Anterior cingulate cortex (tissue), 58 donors: ENCODE results near the gene IL4R.
"Not testable (repeated sequence)": the region's sequence is repeated elsewhere in the genome, so short reads cannot be mapped to it uniquely, and the experiment has no call there.

ENCODE experiments used
- DNase-seq, 58 donors: peaks; one replicate each; lab custom pipeline; 2025; lab: John Stamatoyannopoulos, UW

The IL4R gene

GRCh38 chr16:27398894-27399853 is 85.4 kb downstream of the IL4R start:
- no peak for DNase-seq

- no peak for DNase-seq
Measured at GRCh38 chr16:27399969-27400368, 86.2 kb downstream of the IL4R start.

GRCh38 chr16:27400751-27401620 is 87.2 kb downstream of the IL4R start:
- no peak for DNase-seq

- DNase-seq, result peak in 8 of 58 donors; percentile 2 to 25 (median 6)
Measured at GRCh38 chr16:27401768-27402568, 88.2 kb downstream of the IL4R start, which contains the start of gene IL21R. IL21R (plus strand) TSS chr16:27402174; CDS start chr16:27430072, 27,898 bp downstream.

- DNase-seq, result no peak
Measured at GRCh38 chr16:27402569-27402963, 88.8 kb downstream of the IL4R start.

- no peak for DNase-seq
Measured at GRCh38 chr16:27402964-27403600, 89.3 kb downstream of the IL4R start.

- no peak for DNase-seq
Measured at GRCh38 chr16:27403601-27403992, 89.8 kb downstream of the IL4R start.

- no peak for DNase-seq
Measured at GRCh38 chr16:27404163-27404823, 90.5 kb downstream of the IL4R start.

- DNase-seq, result no peak
Measured at GRCh38 chr16:27405546-27406451, 92.0 kb downstream of the IL4R start.

GRCh38 chr16:27406511-27407128 is 92.8 kb downstream of the IL4R start:
- DNase-seq, result no peak

GRCh38 chr16:27407133-27407532 is 93.4 kb downstream of the IL4R start:
- no peak for DNase-seq

GRCh38 chr16:27408012-27408601 is 94.3 kb downstream of the IL4R start:
- no peak for DNase-seq

- DNase-seq, result no peak
Measured at GRCh38 chr16:27408602-27409031, 94.8 kb downstream of the IL4R start.

GRCh38 chr16:27409958-27410357 is 96.2 kb downstream of the IL4R start:
- DNase-seq, result not testable (repeated sequence)

GRCh38 chr16:27410761-27411160 is 97.0 kb downstream of the IL4R start:
- no peak for DNase-seq

GRCh38 chr16:27413956-27414355 is 100.2 kb downstream of the IL4R start:
- no peak for DNase-seq
